Measurements from ENCODE around the gene FBXO24.

DNA sequence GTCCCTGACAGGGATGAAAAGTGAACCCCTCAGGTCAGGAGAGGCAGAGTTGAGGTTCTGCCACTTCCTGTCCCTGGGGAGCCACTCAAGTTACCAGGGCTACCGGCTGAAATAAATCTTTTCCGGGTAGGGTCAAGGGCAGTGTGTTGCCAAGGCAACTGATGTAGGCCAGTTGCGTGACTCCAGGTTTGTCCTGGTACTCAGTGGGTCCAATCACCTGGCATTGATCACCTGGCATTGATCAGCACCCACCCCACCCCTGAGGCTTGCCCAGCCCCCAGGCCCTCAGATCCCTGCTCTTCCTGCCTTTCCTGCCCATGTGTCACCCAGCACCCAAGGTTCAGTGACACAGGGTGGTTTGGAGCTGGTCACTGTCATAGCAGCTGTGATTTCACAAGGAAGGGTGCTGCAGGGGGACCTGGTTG, 18.4 kb upstream of the FBXO24 start:
- TF ChIP-seq, protein P1, sequence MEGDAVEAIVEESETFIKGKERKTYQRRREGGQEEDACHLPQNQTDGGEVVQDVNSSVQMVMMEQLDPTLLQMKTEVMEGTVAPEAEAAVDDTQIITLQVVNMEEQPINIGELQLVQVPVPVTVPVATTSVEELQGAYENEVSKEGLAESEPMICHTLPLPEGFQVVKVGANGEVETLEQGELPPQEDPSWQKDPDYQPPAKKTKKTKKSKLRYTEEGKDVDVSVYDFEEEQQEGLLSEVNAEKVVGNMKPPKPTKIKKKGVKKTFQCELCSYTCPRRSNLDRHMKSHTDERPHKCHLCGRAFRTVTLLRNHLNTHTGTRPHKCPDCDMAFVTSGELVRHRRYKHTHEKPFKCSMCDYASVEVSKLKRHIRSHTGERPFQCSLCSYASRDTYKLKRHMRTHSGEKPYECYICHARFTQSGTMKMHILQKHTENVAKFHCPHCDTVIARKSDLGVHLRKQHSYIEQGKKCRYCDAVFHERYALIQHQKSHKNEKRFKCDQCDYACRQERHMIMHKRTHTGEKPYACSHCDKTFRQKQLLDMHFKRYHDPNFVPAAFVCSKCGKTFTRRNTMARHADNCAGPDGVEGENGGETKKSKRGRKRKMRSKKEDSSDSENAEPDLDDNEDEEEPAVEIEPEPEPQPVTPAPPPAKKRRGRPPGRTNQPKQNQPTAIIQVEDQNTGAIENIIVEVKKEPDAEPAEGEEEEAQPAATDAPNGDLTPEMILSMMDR (IDR thresholded peaks at IDR 0.05), result no peak
- TF ChIP-seq POLR2A (IDR thresholded peaks at IDR 0.05), result no peak
